ENCODE data around the gene TRIP4. TPM values are rescaled to one million over a fixed set of nuclear protein-coding genes. Genes with fewer than 3 reads are reported as not detected.
A peak's percentile ranks its signal among the peaks of the same experiment; 100 is the strongest.
"Not testable (repeated sequence)": the region's sequence is repeated elsewhere in the genome, so short reads cannot be mapped to it uniquely, and the experiment has no call there.

Gene TRIP4
- total RNA-seq, 4 donors from 2014 or later: 9.9 to 13.2 (median 11.8) TPM

DNA sequence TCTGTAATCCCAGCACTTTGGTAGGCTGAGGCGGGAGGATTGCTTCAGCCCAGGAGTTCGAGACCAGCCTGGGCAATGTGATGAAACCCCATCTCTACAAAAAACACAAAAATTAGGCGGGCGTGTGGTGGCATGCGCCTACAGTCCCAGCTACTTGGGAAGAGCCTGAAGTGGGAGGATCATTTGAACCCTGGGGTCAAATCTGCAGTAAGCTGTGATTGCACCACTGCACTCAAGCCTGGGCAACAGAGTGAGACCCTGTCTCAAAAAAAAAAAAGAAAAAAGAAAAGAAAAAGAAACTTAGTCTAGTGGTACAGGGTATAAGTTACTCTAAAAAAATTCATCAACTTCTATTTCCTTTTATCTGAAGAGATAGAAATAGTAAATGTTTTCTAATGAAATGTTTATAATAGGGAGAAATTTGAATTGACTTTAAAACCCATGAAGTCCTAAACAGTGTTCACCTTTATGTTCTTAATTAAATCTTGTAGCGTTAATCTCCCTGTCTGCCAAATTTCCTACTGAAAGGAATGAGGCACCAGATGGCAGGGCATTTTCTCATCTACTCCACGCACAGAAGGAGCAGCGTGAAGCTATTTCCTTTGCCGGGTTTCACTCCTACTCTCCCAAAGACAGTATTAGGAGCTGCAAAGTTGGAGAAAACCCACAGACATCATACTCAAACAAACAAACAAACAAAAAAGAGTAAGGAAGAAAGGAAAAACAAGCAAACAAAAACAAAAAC, 8.2 kb upstream of the TRIP4 start:
- 67% methylated on average over 9 of the region's 9 CpGs for WGBS
- H3K4me1 ChIP-seq: peaks cover 5 to 16% (median 12%) of the 10 kb centered on the region in 4 donors
- no peaks in the 10 kb centered on the region for H3K36me3 ChIP-seq
- intact Hi-C loops (cut with DNase I): no loop called here
- DNase-seq (ENCODE audit: extremely low spot score): no peak
- TF ChIP-seq POLR2AphosphoS5 (IDR thresholded peaks at IDR 0.05) (no peak), EP300 (IDR thresholded peaks at IDR 0.05) (no peak), POLR2A (IDR thresholded peaks at IDR 0.05; ENCODE audit: low read depth) (no peak)
- TF ChIP-seq, protein P1, sequence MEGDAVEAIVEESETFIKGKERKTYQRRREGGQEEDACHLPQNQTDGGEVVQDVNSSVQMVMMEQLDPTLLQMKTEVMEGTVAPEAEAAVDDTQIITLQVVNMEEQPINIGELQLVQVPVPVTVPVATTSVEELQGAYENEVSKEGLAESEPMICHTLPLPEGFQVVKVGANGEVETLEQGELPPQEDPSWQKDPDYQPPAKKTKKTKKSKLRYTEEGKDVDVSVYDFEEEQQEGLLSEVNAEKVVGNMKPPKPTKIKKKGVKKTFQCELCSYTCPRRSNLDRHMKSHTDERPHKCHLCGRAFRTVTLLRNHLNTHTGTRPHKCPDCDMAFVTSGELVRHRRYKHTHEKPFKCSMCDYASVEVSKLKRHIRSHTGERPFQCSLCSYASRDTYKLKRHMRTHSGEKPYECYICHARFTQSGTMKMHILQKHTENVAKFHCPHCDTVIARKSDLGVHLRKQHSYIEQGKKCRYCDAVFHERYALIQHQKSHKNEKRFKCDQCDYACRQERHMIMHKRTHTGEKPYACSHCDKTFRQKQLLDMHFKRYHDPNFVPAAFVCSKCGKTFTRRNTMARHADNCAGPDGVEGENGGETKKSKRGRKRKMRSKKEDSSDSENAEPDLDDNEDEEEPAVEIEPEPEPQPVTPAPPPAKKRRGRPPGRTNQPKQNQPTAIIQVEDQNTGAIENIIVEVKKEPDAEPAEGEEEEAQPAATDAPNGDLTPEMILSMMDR (IDR thresholded peaks at IDR 0.05): no peak
- H3K9me3 ChIP-seq: no peaks in the 10 kb centered on the region
- H3K27ac ChIP-seq (replicated peaks in 1 of 4): no peak overlapping the region
- no peaks in the 10 kb centered on the region for H3K27me3 ChIP-seq
- no peak overlapping the region for H3K4me3 ChIP-seq

GRCh38 chr15:64380130-64380870, 7.3 kb upstream of the TRIP4 start:
- H3K36me3 ChIP-seq; H3K27ac ChIP-seq (replicated peaks in 1 of 4); H3K27me3 ChIP-seq; H3K9me3 ChIP-seq; DNase-seq (ENCODE audit: extremely low spot score): not testable (repeated sequence)
- WGBS: 54% methylated on average over 11 of the region's 11 CpGs
- H3K4me3 ChIP-seq: peak overlapping the region in 3 of 4 donors; percentile 55 to 61 (median 61)
- intact Hi-C loops (cut with DNase I): loop anchor here (10.0 kb wide), 2 partner anchors 165 to 215 kb away; partner anchors contain the start of gene PPIB
- peaks cover 5 to 16% (median 12%) of the 10 kb centered on the region in 4 donors for H3K4me1 ChIP-seq

- 4% methylated on average over 9 of the region's 38 CpGs for WGBS
- peaks cover 5 to 16% (median 12%) of the 10 kb centered on the region in 4 donors for H3K4me1 ChIP-seq
- peak; percentile 97 for DNase-seq (ENCODE audit: extremely low spot score)
Measured at GRCh38 chr15:64381000-64381751, 6.5 kb upstream of the TRIP4 start, which contains the start of gene PCLAF. PCLAF (minus strand) TSS chr15:64381441; CDS start chr15:64381371, 70 bp downstream.

GRCh38 chr15:64383760-64384159, 3.9 kb upstream of the TRIP4 start:
- DNase-seq (ENCODE audit: extremely low spot score): no peak
- Histone ChIP-seq H3K27me3 (no peaks in the 10 kb centered on the region), H3K9me3 (no peaks in the 10 kb centered on the region), H3K4me3 (no peak overlapping the region), H3K36me3 (no peaks in the 10 kb centered on the region), H3K27ac (replicated peaks in 1 of 4) (no peak overlapping the region), H3K4me1 (peaks cover 13 to 25% (median 19%) of the 10 kb centered on the region in 4 donors)
- WGBS: 93% methylated on average over 2 of the region's 2 CpGs
- TF ChIP-seq POLR2A (IDR thresholded peaks at IDR 0.05; ENCODE audit: low read depth): no peak
- TF ChIP-seq, protein P1 (IDR thresholded peaks at IDR 0.05): no peak
- TF ChIP-seq POLR2AphosphoS5 (IDR thresholded peaks at IDR 0.05): no peak
- no peak for TF ChIP-seq EP300 (IDR thresholded peaks at IDR 0.05)
- intact Hi-C loops (cut with DNase I): loop anchor here (10.0 kb wide), 2 partner anchors 169 to 219 kb away; partner anchors contain the start of gene PPIB

More at GRCh38 chr15:64381000-64381751, 6.5 kb upstream of the TRIP4 start, which contains the start of gene PCLAF:
- no peaks in the 10 kb centered on the region for H3K27me3 ChIP-seq
- no peaks in the 10 kb centered on the region for H3K36me3 ChIP-seq
- no peak within 1 kb of the TSS for H3K27ac ChIP-seq (replicated peaks in 1 of 4)
- intact Hi-C loops (cut with DNase I): loop anchor here (10.0 kb wide), 2 partner anchors 166 to 216 kb away; partner anchors contain the start of gene PPIB
- H3K9me3 ChIP-seq: no peaks in the 10 kb centered on the region
- TF ChIP-seq POLR2AphosphoS5 (IDR thresholded peaks at IDR 0.05) (peak in 1 of 2 donors; percentile 75), POLR2A (IDR thresholded peaks at IDR 0.05; ENCODE audit: low read depth) (no peak), EP300 (IDR thresholded peaks at IDR 0.05) (no peak)
- TF ChIP-seq, protein P1 (IDR thresholded peaks at IDR 0.05): peak in 1 of 3 experiments; percentile 14
- peak within 1 kb of the TSS; percentile 55 to 61 (median 61) for H3K4me3 ChIP-seq

Measured in esophagus muscularis mucosa (tissue), 4 donors.